ENCODE results near the gene MOGAT1. TPM values are rescaled to one million over a fixed set of nuclear protein-coding genes. Genes with fewer than 3 reads are reported as not detected.

MOGAT1 gene
- total RNA-seq, 1 experiment from 2014 or later, result not detected

DNA sequence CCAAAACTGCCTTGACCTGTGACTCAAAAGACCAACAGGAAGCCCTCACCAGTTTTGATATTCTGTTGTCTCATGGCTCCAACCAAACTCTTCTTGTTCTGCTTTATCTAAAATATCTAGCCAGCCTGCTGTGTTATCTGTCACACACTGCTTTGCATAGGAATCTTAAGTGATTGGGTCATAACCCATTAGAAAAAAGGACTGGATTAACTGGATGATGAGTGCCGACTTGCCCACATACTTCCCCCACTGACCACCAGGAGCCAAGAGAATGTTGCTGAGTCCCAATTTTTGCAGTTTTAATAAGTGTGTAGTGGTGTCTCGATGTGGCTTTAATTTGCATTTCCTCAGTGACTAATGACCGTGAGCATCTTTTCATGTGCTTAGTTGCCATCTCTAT is 6.5 kb downstream of the MOGAT1 start:
- DNase-seq, result no peak
- ChIA-PET POLR2A (ENCODE audit: unreplicated experiment) (no interaction called here), CTCF (no interaction called here)
- Histone ChIP-seq H3K9me2 (replicated peaks; ENCODE audit: low read length) (no peaks in the 10 kb centered on the region), H3K36me3 (ENCODE audit: low read depth, low read length) (no peaks in the 10 kb centered on the region), H3K27ac (ENCODE audit: low read length) (no peak overlapping the region), H3K79me2 (ENCODE audit: low read length) (no peaks in the 10 kb centered on the region), H3K4me3 (ENCODE audit: low read length) (no peak overlapping the region), H3K9me3 (ENCODE audit: low read length) (no peaks in the 10 kb centered on the region), H3K27me3 (ENCODE audit: low read length) (peaks cover 26% of the 10 kb centered on the region; the same call in 1 of the 2 replicates), H3K9ac (ENCODE audit: low read length) (no peak overlapping the region), H2AFZ (ENCODE audit: low read length) (no peak overlapping the region), H4K20me1 (ENCODE audit: low read length) (no peaks in the 10 kb centered on the region), H3K4me1 (ENCODE audit: insufficient read depth, low read length) (no peaks in the 10 kb centered on the region), H3K4me2 (ENCODE audit: low read length) (no peak overlapping the region), H3F3A (ENCODE audit: low read length, unreplicated experiment) (no peaks in the 10 kb centered on the region)
- ATAC-seq, result no peak
- TF ChIP-seq EZH2 (IDR thresholded peaks at IDR 0.05; ENCODE audit: low read length, unreplicated experiment), result no peak
- TF ChIP-seq CTCF (conservative IDR thresholded peaks at IDR 0.05; ENCODE audit: low read depth, low read length), result no peak
- no peak for TF ChIP-seq EZH2phosphoT487 (IDR thresholded peaks at IDR 0.05; ENCODE audit: borderline replicate concordance, low read length)
- BruUV-seq (replicated peaks), result no TSS peak
- intact Hi-C loops (cut with micrococcal nuclease), result no loop called here

- Histone ChIP-seq H3K9me3 (ENCODE audit: low read length) (no peaks in the 10 kb centered on the region), H3K79me2 (ENCODE audit: low read length) (no peaks in the 10 kb centered on the region), H3K27ac (ENCODE audit: low read length) (no peak overlapping the region), H3K4me1 (ENCODE audit: insufficient read depth, low read length) (no peaks in the 10 kb centered on the region), H3K36me3 (ENCODE audit: low read depth, low read length) (no peaks in the 10 kb centered on the region), H3K9me2 (replicated peaks; ENCODE audit: low read length) (no peaks in the 10 kb centered on the region), H3K4me3 (ENCODE audit: low read length) (no peak overlapping the region), H3F3A (ENCODE audit: low read length, unreplicated experiment) (no peaks in the 10 kb centered on the region), H3K9ac (ENCODE audit: low read length) (no peak overlapping the region), H3K4me2 (ENCODE audit: low read length) (no peak overlapping the region), H3K27me3 (ENCODE audit: low read length) (peaks cover 8% of the 10 kb centered on the region; the same call in 1 of the 2 replicates), H2AFZ (ENCODE audit: low read length) (no peak overlapping the region), H4K20me1 (ENCODE audit: low read length) (no peaks in the 10 kb centered on the region)
- no peak for TF ChIP-seq EZH2 (IDR thresholded peaks at IDR 0.05; ENCODE audit: low read length, unreplicated experiment)
- no peak for TF ChIP-seq EZH2phosphoT487 (IDR thresholded peaks at IDR 0.05; ENCODE audit: borderline replicate concordance, low read length)
- no peak for TF ChIP-seq CTCF (conservative IDR thresholded peaks at IDR 0.05; ENCODE audit: low read depth, low read length)
- no TSS peak for BruUV-seq (replicated peaks)
- ChIA-PET POLR2A (ENCODE audit: unreplicated experiment) (interaction anchor here (0.7 kb wide), 1 partner anchor 176 kb away, joined by 4 read pairs; no protein-coding TSS in a partner anchor), CTCF (interaction anchor here (0.7 kb wide), 1 partner anchor 142 kb away, joined by 3 read pairs; no protein-coding TSS in a partner anchor)
- intact Hi-C loops (cut with micrococcal nuclease), result no loop called here
- ATAC-seq (no peak), DNase-seq (no peak)
Observed at GRCh38 chr2:222683805-222684204, 12.3 kb downstream of the MOGAT1 start.

DNA sequence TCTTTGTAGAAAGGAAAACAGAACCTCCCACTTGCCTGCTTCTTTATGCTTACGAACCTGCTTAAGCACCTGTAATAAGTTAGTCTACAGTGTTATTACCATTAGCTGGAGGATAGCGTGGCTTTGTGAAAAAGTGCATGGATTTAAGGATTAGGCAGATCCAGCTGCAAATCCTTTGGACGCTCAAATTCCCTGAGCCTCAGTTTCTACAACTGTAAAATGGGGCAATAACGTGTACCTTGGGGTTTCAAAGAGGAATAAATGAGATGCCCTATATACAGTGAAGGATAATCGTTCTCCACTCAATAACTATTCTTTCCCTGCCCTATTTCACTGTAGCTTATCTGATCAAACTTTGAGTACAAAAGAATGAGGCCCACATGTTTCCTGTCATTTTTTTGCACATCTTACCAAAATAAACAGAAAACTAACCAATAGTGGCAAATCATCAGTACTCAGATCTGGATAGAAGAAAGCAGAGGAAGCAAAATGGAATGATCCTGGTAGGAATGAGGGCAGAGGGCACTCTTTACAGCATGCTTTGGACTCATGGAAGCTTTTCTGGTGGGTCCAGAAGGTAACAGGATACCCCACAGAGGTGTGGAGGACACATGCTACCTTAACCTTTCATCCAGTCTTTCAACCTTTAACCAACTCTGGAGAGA is 14.8 kb downstream of the MOGAT1 start:
- H3K27me3 ChIP-seq (ENCODE audit: low read length), result 0 out of 2 replicates have a peak, but pooled peaks cover 3% of the 10 kb centered on the region
- H3K4me2 ChIP-seq (ENCODE audit: low read length), result no peak overlapping the region
- intact Hi-C loops (cut with micrococcal nuclease), result no loop called here
- H3F3A ChIP-seq (ENCODE audit: low read length, unreplicated experiment), result no peaks in the 10 kb centered on the region
- H3K9me2 ChIP-seq (replicated peaks; ENCODE audit: low read length), result no peaks in the 10 kb centered on the region
- H3K4me1 ChIP-seq (ENCODE audit: insufficient read depth, low read length), result no peaks in the 10 kb centered on the region; the same call in 1 of the 2 replicates
- no peak for DNase-seq
- no peak overlapping the region for H3K27ac ChIP-seq (ENCODE audit: low read length)
- H3K9ac ChIP-seq (ENCODE audit: low read length), result no peak overlapping the region
- TF ChIP-seq CTCF (conservative IDR thresholded peaks at IDR 0.05; ENCODE audit: low read depth, low read length), result no peak
- TF ChIP-seq EZH2 (IDR thresholded peaks at IDR 0.05; ENCODE audit: low read length, unreplicated experiment), result no peak
- no peak for TF ChIP-seq EZH2phosphoT487 (IDR thresholded peaks at IDR 0.05; ENCODE audit: borderline replicate concordance, low read length)
- ATAC-seq, result no peak
- CTCF ChIA-PET, result no interaction called here
- no peak overlapping the region for H2AFZ ChIP-seq (ENCODE audit: low read length)
- H3K4me3 ChIP-seq (ENCODE audit: low read length), result no peak overlapping the region
- no TSS peak for BruUV-seq (replicated peaks)
- no peaks in the 10 kb centered on the region for H3K36me3 ChIP-seq (ENCODE audit: low read depth, low read length)
- no peaks in the 10 kb centered on the region for H3K79me2 ChIP-seq (ENCODE audit: low read length)
- POLR2A ChIA-PET (ENCODE audit: unreplicated experiment), result no interaction called here
- H3K9me3 ChIP-seq (ENCODE audit: low read length), result no peaks in the 10 kb centered on the region
- no peaks in the 10 kb centered on the region for H4K20me1 ChIP-seq (ENCODE audit: low read length)
